CD14-positive monocyte (primary cell): ENCODE measurements around the gene ITPR1. TPM values are rescaled to one million over a fixed set of nuclear protein-coding genes. Genes with fewer than 3 reads are reported as not detected.
A peak's percentile ranks its signal among the peaks of the same experiment; 100 is the strongest.

Experiments
- DNase-seq, 3 donors: peaks; one replicate each; pipeline ENCODE4 v3.0.0-alpha.2; 2011 to 2022
- H2AFZ ChIP-seq: 2 replicates; pipeline ENCODE4 v1.6.0; 2012; ENCODE audit warnings: mild to moderate bottlenecking, low read depth, low read length, inconsistent platforms; ENCODE audit not compliant: insufficient read depth, poor library complexity, severe bottlenecking
- H3K27ac ChIP-seq, 2 donors: 1 replicate in 1 of 2; 2 replicates in 1 of 2; pipeline ENCODE4 v1.5.1; 2012 to 2013; ENCODE audit warnings: low read length in 2 of 2, control low read depth in 1 of 2, inconsistent platforms in 1 of 2, low read depth in 1 of 2, mild to moderate bottlenecking in 1 of 2
- H3K27me3 ChIP-seq, 2 donors: one replicate each; pipeline versions ENCODE4 v1.6.0 to v1.6.1; 2011 to 2013; ENCODE audit warnings: low read length in 2 of 2; ENCODE audit not compliant: control insufficient read depth in 2 of 2, insufficient read depth in 2 of 2
- H3K36me3 ChIP-seq, 2 donors: replicated peaks in 1 of 2; 1 replicate in 1 of 2; 2 replicates in 1 of 2; pipeline versions ENCODE4 v1.5.1 to v1.6.1; 2012 to 2013; ENCODE audit warnings: low read length in 2 of 2, control low read depth in 1 of 2, inconsistent platforms in 1 of 2, mild to moderate bottlenecking in 1 of 2; ENCODE audit not compliant: insufficient read depth in 2 of 2, control insufficient read depth in 1 of 2
- H3K4me1 ChIP-seq, 2 donors: 1 replicate in 1 of 2; 2 replicates in 1 of 2; pipeline versions ENCODE4 v1.5.1 to v1.6.1; 2012 to 2013; ENCODE audit warnings: low read length in 2 of 2, control low read depth in 1 of 2, inconsistent platforms in 1 of 2, mild to moderate bottlenecking in 1 of 2, moderate library complexity in 1 of 2; ENCODE audit not compliant: insufficient read depth in 2 of 2, control insufficient read depth in 1 of 2
- H3K4me2 ChIP-seq: replicated peaks from 2 replicates; pipeline ENCODE3; 2012; ENCODE audit warnings: low read length, moderate library complexity, mild to moderate bottlenecking; ENCODE audit not compliant: poor library complexity, severe bottlenecking; ENCODE audit errors: extremely low read depth
- H3K4me3 ChIP-seq, 3 experiments: fragments of 200-600 bp in 1 of 3; sonication (generic) in 1 of 3; replicated peaks in 1 of 3; 1 replicate in 2 of 3; 2 replicates in 1 of 3; pipeline ENCODE4 v1.5.1; 2011 to 2013; ENCODE audit warnings: low read length in 3 of 3, mild to moderate bottlenecking in 3 of 3, control low read depth in 2 of 3, low read depth in 2 of 3, inconsistent platforms in 1 of 3, moderate library complexity in 1 of 3
- H3K79me2 ChIP-seq: 2 replicates; pipeline ENCODE4 v1.6.0; 2012; ENCODE audit warnings: mild to moderate bottlenecking, control low read depth, inconsistent platforms, low read length, moderate library complexity; ENCODE audit not compliant: insufficient read depth
- H3K9ac ChIP-seq: 2 replicates; pipeline ENCODE4 v1.6.0; 2017; ENCODE audit warnings: low read length, mild to moderate bottlenecking; ENCODE audit not compliant: insufficient read depth, poor library complexity, severe bottlenecking
- H3K9me3 ChIP-seq, 2 donors: replicated peaks in 1 of 2; 1 replicate in 1 of 2; 2 replicates in 1 of 2; pipeline versions ENCODE4 v1.5.1 to v1.6.1; 2012 to 2013; ENCODE audit warnings: low read length in 2 of 2, control low read depth in 1 of 2; ENCODE audit not compliant: control insufficient read depth in 1 of 2, insufficient read depth in 1 of 2
- H4K20me1 ChIP-seq: 2 replicates; pipeline ENCODE4 v1.6.0; 2012; ENCODE audit warnings: mild to moderate bottlenecking, low read length, control low read depth, moderate library complexity; ENCODE audit not compliant: insufficient read depth
- H3K27ac Mint-ChIP-seq, 7 donors: one replicate each; pipeline ENCODE4 v1.8.0; 2020; ENCODE audit warnings: mild to moderate bottlenecking in 7 of 7, mixed read lengths in 7 of 7, moderate library complexity in 6 of 7, inconsistent platforms in 2 of 7
- H3K27me3 Mint-ChIP-seq, 3 donors: one replicate each; pipeline ENCODE4 v1.8.0; 2021 to 2022; ENCODE audit warnings: low read depth in 3 of 3, mild to moderate bottlenecking in 3 of 3, mixed read lengths in 3 of 3, moderate library complexity in 3 of 3, inconsistent platforms in 1 of 3
- H3K36me3 Mint-ChIP-seq, 2 donors: one replicate each; pipeline ENCODE4 v1.8.0; 2020; ENCODE audit warnings: mixed read lengths in 2 of 2, inconsistent platforms in 1 of 2, mild to moderate bottlenecking in 1 of 2
- H3K4me1 Mint-ChIP-seq: one replicate; pipeline ENCODE4 v1.8.0; 2020; ENCODE audit warnings: mild to moderate bottlenecking, mixed read lengths
- H3K4me3 Mint-ChIP-seq, 2 donors: one replicate each; pipeline ENCODE4 v1.8.0; 2020; ENCODE audit warnings: mild to moderate bottlenecking in 2 of 2, mixed read lengths in 2 of 2, moderate library complexity in 1 of 2
- H3K9me3 Mint-ChIP-seq, 7 donors: one replicate each; pipeline ENCODE4 v1.8.0; 2020 to 2022; ENCODE audit warnings: mixed read lengths in 7 of 7, mild to moderate bottlenecking in 6 of 7, moderate library complexity in 6 of 7, inconsistent platforms in 2 of 7
- CTCF ChIP-seq: fragments of 200-600 bp; IDR thresholded peaks from one replicate; pipeline ENCODE4 v1.8.0; 2022; ENCODE audit warnings: antibody characterized with exemption, mild to moderate bottlenecking
- WGBS: methylation state at CpG from one replicate; pipeline ENCODE4 v1.1.5; 2013; ENCODE audit warnings: missing lambda C conversion rate; ENCODE audit not compliant: insufficient coverage; 5-methylcytosine and 5-hydroxymethylcytosine counted together
- intact Hi-C, 2 donors: fragments of 100-400 bp; cut with micrococcal nuclease; formaldehyde crosslinking; loops; one replicate each; pipeline versions ENCODE4 v1.15.0 to v1.15.1; 2023
- polyA plus RNA-seq, 3 donors: library from polyadenylated mRNA; depleted of rRNA in 1 of 3; unstranded in 2 of 3; stranded (reverse) in 1 of 3; fragments of 300-500 nt in 2 of 3; fragments of >200 nt in 1 of 3; fragmentation: Illumina TruSeq in 2 of 3; gene quantifications; 1 replicate in 2 of 3; 2 replicates in 1 of 3; pipeline ENCODE4 v1.2.3, GENCODE V29; 2012 to 2021

The ITPR1 gene
- polyA plus RNA-seq, 3 donors = 3.2 to 21.1 (median 7.1) TPM

GRCh38 chr3:4670352-4670751 lies 177.2 kb downstream of the ITPR1 start:
- Histone ChIP-seq H3K27me3 (no peaks in the 10 kb centered on the region), H3K36me3 (peaks cover 88 to 100% of the 10 kb centered on the region in 2 donors), H4K20me1 (no peaks in the 10 kb centered on the region), H2AFZ (no peak overlapping the region), H3K4me1 (no peaks in the 10 kb centered on the region), H3K9ac (no peak overlapping the region), H3K4me3 (no peak overlapping the region), H3K79me2 (no peaks in the 10 kb centered on the region), H3K4me2 (no peak overlapping the region), H3K27ac (no peak overlapping the region), H3K9me3 (no peaks in the 10 kb centered on the region)
- no peak for DNase-seq
- Mint-ChIP-seq H3K4me1 (peaks cover 4% of the 10 kb centered on the region), H3K4me3 (no peak overlapping the region), H3K36me3 (peaks cover 91 to 92% of the 10 kb centered on the region in 2 donors), H3K9me3 (no peaks in the 10 kb centered on the region), H3K27me3 (no peaks in the 10 kb centered on the region), H3K27ac (peak overlapping the region in 1 of 7 donors; percentile 23)
- WGBS = 100% methylated on average over 1 of the region's 5 CpGs
- intact Hi-C loops = no loop called here
- peak; percentile 14 for TF ChIP-seq CTCF

GRCh38 chr3:4672725-4673275 lies 179.7 kb downstream of the ITPR1 start:
- Histone ChIP-seq H3K9ac (no peak overlapping the region), H3K36me3 (peaks cover 82 to 100% of the 10 kb centered on the region in 2 donors), H2AFZ (no peak overlapping the region), H3K27me3 (no peaks in the 10 kb centered on the region), H3K4me3 (no peak overlapping the region), H3K27ac (no peak overlapping the region), H3K4me2 (no peak overlapping the region), H4K20me1 (no peaks in the 10 kb centered on the region), H3K9me3 (no peaks in the 10 kb centered on the region), H3K79me2 (no peaks in the 10 kb centered on the region), H3K4me1 (no peaks in the 10 kb centered on the region)
- H3K27me3 Mint-ChIP-seq = no peaks in the 10 kb centered on the region
- H3K36me3 Mint-ChIP-seq = peaks cover 84 to 93% of the 10 kb centered on the region in 2 donors
- peaks cover 4% of the 10 kb centered on the region for H3K4me1 Mint-ChIP-seq
- H3K9me3 Mint-ChIP-seq = no peaks in the 10 kb centered on the region
- H3K27ac Mint-ChIP-seq = no peak overlapping the region
- H3K4me3 Mint-ChIP-seq = no peak overlapping the region
- no peak for TF ChIP-seq CTCF
- intact Hi-C loops = no loop called here
- over 99% methylated on average over 9 of the region's 11 CpGs for WGBS
- DNase-seq = no peak
